Neural cell (in vitro differentiated cells): ENCODE data around the gene ARID1A.

Experiments used
- EP300 ChIP-seq: fragments of 450-650 bp; conservative IDR thresholded peaks from 2 replicates; pipeline ENCODE4 v1.6.1; 2014; ENCODE audit warnings: antibody characterized with exemption, mild to moderate bottlenecking, moderate library complexity; ENCODE audit not compliant: poor library complexity, severe bottlenecking
- EZH2 ChIP-seq: fragments of 200-600, 300-800 bp; shearing (Covaris generic), sonication (generic); IDR thresholded peaks from 2 replicates; pipeline ENCODE4 v1.6.1; 2014; ENCODE audit warnings: antibody characterized with exemption, low read length, borderline replicate concordance, mild to moderate bottlenecking; ENCODE audit not compliant: insufficient read depth, poor library complexity, severe bottlenecking
- MXI1 ChIP-seq: fragments of 450-650 bp; conservative IDR thresholded peaks from 2 replicates; pipeline ENCODE4 v1.6.1; 2014; ENCODE audit warnings: antibody characterized with exemption, mild to moderate bottlenecking; ENCODE audit not compliant: poor library complexity, severe bottlenecking
- POLR2AphosphoS5 ChIP-seq: IDR thresholded peaks from 2 replicates; pipeline ENCODE4 v1.6.1; 2012
- RAD21 ChIP-seq: fragments of 450-650 bp; conservative IDR thresholded peaks from 2 replicates; pipeline ENCODE4 v1.6.1; 2014; ENCODE audit warnings: antibody characterized with exemption, mild to moderate bottlenecking, moderate library complexity
- SMC3 ChIP-seq: fragments of 450-650 bp; conservative IDR thresholded peaks from 2 replicates; pipeline ENCODE4 v1.6.1; 2014; ENCODE audit warnings: antibody characterized with exemption, mild to moderate bottlenecking, moderate library complexity; ENCODE audit not compliant: poor library complexity
- TF ChIP-seq, protein P1 (sequence below): fragments of 450-650 bp; IDR thresholded peaks from 2 replicates; pipeline ENCODE4 v1.5.1; 2014; ENCODE audit warnings: antibody characterized with exemption, mild to moderate bottlenecking, moderate library complexity; ENCODE audit not compliant: poor library complexity, severe bottlenecking
- TF ChIP-seq, protein P2 (sequence below): IDR thresholded peaks from 2 replicates; pipeline ENCODE4 v1.6.1; 2012; ENCODE audit warnings: borderline replicate concordance

DNA sequence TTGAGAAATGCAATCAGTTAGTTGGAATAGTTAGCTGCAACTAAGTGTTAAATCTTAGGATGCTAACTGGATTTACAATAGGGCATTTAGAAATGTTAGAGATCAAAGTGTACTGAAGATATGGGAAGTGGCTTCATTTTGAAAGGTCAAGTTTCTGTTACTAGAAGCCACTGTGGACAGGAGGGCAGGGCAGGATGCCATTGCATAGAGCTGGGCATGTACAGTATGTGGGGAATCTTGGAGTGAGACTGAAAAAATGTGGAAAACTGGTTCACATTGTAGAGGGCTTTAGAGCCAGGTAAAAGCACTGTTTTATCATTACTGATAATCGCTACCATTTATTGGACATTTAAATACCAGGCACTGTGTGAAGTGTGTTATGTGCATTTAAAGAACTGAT, 31.0 kb downstream of the ARID1A start:
- TF ChIP-seq, protein P1, sequence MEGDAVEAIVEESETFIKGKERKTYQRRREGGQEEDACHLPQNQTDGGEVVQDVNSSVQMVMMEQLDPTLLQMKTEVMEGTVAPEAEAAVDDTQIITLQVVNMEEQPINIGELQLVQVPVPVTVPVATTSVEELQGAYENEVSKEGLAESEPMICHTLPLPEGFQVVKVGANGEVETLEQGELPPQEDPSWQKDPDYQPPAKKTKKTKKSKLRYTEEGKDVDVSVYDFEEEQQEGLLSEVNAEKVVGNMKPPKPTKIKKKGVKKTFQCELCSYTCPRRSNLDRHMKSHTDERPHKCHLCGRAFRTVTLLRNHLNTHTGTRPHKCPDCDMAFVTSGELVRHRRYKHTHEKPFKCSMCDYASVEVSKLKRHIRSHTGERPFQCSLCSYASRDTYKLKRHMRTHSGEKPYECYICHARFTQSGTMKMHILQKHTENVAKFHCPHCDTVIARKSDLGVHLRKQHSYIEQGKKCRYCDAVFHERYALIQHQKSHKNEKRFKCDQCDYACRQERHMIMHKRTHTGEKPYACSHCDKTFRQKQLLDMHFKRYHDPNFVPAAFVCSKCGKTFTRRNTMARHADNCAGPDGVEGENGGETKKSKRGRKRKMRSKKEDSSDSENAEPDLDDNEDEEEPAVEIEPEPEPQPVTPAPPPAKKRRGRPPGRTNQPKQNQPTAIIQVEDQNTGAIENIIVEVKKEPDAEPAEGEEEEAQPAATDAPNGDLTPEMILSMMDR: no peak
- TF ChIP-seq EP300: no peak
- no peak for TF ChIP-seq EZH2
- TF ChIP-seq, protein P2, sequence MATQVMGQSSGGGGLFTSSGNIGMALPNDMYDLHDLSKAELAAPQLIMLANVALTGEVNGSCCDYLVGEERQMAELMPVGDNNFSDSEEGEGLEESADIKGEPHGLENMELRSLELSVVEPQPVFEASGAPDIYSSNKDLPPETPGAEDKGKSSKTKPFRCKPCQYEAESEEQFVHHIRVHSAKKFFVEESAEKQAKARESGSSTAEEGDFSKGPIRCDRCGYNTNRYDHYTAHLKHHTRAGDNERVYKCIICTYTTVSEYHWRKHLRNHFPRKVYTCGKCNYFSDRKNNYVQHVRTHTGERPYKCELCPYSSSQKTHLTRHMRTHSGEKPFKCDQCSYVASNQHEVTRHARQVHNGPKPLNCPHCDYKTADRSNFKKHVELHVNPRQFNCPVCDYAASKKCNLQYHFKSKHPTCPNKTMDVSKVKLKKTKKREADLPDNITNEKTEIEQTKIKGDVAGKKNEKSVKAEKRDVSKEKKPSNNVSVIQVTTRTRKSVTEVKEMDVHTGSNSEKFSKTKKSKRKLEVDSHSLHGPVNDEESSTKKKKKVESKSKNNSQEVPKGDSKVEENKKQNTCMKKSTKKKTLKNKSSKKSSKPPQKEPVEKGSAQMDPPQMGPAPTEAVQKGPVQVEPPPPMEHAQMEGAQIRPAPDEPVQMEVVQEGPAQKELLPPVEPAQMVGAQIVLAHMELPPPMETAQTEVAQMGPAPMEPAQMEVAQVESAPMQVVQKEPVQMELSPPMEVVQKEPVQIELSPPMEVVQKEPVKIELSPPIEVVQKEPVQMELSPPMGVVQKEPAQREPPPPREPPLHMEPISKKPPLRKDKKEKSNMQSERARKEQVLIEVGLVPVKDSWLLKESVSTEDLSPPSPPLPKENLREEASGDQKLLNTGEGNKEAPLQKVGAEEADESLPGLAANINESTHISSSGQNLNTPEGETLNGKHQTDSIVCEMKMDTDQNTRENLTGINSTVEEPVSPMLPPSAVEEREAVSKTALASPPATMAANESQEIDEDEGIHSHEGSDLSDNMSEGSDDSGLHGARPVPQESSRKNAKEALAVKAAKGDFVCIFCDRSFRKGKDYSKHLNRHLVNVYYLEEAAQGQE: no peak
- no peak for TF ChIP-seq POLR2AphosphoS5
- no peak for TF ChIP-seq MXI1
- no peak for TF ChIP-seq RAD21
- TF ChIP-seq SMC3: no peak
